HG03064 (cell line): ENCODE measurements around the gene SLAIN2.

Source experiments
- ATAC-seq: cut with Tn5 transposase; IDR thresholded peaks from one replicate; pipeline ENCODE4 v1.9.1; 2021; ENCODE audit warnings: low read depth; ENCODE audit not compliant: unreplicated experiment

SLAIN2 gene

GRCh38 chr4:48368389-48368788 is 27.1 kb downstream of the SLAIN2 start:
- no peak for ATAC-seq

GRCh38 chr4:48369248-48369647 is 27.9 kb downstream of the SLAIN2 start:
- no peak for ATAC-seq

- ATAC-seq = no peak
Measured at GRCh38 chr4:48369771-48370170, 28.4 kb downstream of the SLAIN2 start.

- peak; percentile 70 for ATAC-seq
Measured at GRCh38 chr4:48370260-48371134, 29.2 kb downstream of the SLAIN2 start.

- ATAC-seq = no peak
Measured at GRCh38 chr4:48372272-48372671, 30.9 kb downstream of the SLAIN2 start.

- ATAC-seq = no peak
Measured at GRCh38 chr4:48375651-48376304, 34.4 kb downstream of the SLAIN2 start.

GRCh38 chr4:48379587-48380180 is 38.4 kb downstream of the SLAIN2 start:
- no peak for ATAC-seq

- ATAC-seq = no peak
Measured at GRCh38 chr4:48380583-48381167, 39.3 kb downstream of the SLAIN2 start.

GRCh38 chr4:48388525-48389154 is 47.3 kb downstream of the SLAIN2 start:
- ATAC-seq = no peak

GRCh38 chr4:48396043-48396442 is 54.7 kb downstream of the SLAIN2 start:
- ATAC-seq = no peak

GRCh38 chr4:48400416-48400815 is 59.1 kb downstream of the SLAIN2 start:
- no peak for ATAC-seq

GRCh38 chr4:48403358-48403757 is 62.0 kb downstream of the SLAIN2 start:
- ATAC-seq = no peak

GRCh38 chr4:48403779-48404178 is 62.5 kb downstream of the SLAIN2 start:
- ATAC-seq = no peak

- no peak for ATAC-seq
Measured at GRCh38 chr4:48405924-48406323, 64.6 kb downstream of the SLAIN2 start.

- no peak for ATAC-seq
Measured at GRCh38 chr4:48409203-48409602, 67.9 kb downstream of the SLAIN2 start.

- no peak for ATAC-seq
Measured at GRCh38 chr4:48410812-48411211, 69.5 kb downstream of the SLAIN2 start.

GRCh38 chr4:48420144-48420543 is 78.8 kb downstream of the SLAIN2 start:
- ATAC-seq = no peak

- ATAC-seq = no peak
Measured at GRCh38 chr4:48421101-48421500, 79.8 kb downstream of the SLAIN2 start.

GRCh38 chr4:48428926-48429325 is 87.6 kb downstream of the SLAIN2 start:
- no peak for ATAC-seq

- no peak for ATAC-seq
Measured at GRCh38 chr4:48429709-48430474, 88.6 kb downstream of the SLAIN2 start.
